Non-pigmented ciliary epithelial cell (primary cell): Measurements from ENCODE around the gene ALG14.
A peak's percentile ranks its signal among the peaks of the same experiment; 100 is the strongest.
"Not testable (repeated sequence)": the region's sequence is repeated elsewhere in the genome, so short reads cannot be mapped to it uniquely, and the experiment has no call there.

Experiments
- DNase-seq: peaks from one replicate; pipeline ENCODE4 v3.0.0-alpha.2; 2010; ENCODE audit warnings: low read depth

ALG14 gene

DNA sequence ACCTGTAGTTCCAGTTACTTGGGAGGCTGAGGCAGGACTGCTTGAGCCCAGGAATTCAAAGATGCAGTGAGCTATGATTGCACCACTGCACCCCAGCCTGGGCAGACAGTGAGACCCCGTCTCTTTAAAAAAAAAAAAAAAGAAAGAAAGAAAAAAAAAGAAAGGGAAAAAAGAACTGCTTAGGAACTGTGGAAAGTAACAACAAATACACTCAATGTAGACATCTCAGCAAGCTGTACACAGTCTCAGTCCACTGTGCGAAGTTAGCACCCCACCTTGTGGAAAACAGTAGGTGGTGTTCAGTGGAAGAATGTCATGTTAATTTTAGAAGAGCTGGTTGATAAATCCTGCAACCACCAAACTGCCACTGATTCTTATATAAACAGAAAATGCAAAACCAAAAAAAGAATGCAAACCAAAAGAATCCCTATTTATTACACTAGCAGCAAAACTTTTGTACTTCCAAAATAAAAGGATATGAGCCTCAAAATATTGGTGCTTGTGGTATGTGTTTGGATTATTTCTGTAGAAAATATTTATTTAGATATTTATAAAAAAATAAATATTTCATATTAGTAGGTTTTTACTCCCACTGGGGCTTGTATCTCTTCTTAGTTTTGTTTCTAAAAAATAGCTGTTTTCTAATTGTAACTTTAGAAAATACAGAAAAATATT, 31.1 kb downstream of the ALG14 start:
- peak; percentile 75 for DNase-seq

- no peak for DNase-seq
Measured at GRCh38 chr1:95040032-95040525, 32.7 kb downstream of the ALG14 start.

DNA sequence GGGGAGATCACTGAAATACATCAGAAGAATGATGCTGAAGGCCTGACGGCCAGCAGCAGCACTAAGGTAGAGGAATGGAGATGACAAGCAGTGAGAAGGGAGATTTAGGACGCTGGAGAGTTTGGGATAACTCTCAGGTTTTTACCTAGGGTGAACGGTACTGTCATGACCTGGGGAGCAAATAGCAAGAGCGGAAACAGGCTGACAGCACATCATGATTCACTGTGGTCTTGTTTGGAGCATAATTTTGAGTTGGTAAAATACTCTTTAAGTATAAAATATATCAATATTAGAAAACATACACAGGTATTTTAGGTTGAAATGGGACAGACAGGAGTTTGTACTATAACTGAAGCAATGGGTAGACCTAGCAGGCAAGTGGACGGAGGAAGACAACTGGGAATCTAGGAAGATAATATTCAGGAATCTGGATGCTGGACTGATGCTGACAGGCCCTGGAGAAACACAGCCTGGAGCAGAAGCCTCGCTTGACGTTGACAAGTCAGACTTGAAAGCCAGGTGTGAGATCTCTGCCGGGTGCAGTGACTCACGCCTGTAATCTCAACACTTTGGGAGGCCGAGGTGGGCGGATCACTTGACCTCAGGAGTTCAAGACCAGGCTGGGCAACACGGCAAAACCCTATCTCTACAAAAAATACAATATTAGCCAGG, 33.3 kb downstream of the ALG14 start:
- DNase-seq = no peak

DNA sequence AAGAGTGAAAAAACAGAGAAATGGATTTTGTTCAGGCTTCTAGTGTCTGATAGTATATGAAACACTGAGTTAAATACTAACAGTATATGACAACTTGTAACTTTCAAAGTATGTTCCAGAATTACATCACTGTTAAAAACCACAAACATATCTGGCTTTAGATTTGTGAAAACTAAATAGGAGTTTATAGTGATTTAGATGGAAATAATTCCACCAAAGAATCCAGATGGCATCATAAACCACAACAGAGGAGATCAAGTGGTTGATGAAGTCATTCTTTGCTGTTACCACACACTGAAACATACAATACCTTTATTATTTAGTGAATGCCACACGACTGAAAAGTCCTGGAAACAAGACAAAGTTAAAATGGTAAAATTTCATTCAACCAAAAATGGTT, 37.2 kb downstream of the ALG14 start:
- peak; percentile 92 for DNase-seq

GRCh38 chr1:95034506-95034905, 38.2 kb downstream of the ALG14 start:
- no peak for DNase-seq

- no peak for DNase-seq
Measured at GRCh38 chr1:95033843-95034242, 38.9 kb downstream of the ALG14 start.

DNA sequence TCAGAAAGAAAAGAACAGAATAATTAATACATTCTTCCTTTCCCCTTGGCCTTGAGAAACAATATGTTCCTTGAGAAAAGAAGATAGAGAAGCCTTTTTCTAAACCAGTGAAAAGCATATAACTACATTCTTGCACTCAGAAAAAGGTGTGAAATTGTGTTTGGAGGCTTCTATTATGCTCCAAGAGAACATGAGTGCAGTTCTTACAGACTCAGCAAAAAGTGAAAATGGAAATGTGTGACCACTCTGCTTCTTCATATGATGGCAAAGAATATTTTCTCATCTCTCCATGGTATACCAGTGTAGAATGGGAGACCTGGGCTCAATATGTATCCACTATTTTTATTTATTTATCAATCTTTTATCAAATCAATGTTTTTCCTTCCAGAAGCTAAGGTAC, 43.2 kb downstream of the ALG14 start:
- no peak for DNase-seq

GRCh38 chr1:95028954-95029353, 43.8 kb downstream of the ALG14 start:
- DNase-seq = no peak

DNA sequence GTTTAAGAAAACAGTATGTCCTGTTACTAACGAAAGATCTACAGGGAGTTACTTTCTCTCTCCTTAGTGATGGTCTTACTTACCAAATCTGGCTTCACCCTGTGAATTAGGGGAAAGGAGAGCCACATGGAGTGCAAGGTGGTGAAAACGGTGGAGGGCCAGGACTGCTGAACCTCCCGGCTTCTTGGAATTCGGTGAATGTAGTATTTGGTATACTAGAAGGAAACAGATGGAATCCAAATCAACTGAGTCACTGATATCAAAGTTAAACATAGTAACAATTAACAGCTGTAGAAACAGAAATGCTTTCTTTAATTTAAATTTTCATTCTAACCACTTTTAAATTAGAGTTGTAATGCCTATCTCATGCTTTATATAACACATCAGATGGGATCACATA, 45.7 kb downstream of the ALG14 start:
- no peak for DNase-seq

DNA sequence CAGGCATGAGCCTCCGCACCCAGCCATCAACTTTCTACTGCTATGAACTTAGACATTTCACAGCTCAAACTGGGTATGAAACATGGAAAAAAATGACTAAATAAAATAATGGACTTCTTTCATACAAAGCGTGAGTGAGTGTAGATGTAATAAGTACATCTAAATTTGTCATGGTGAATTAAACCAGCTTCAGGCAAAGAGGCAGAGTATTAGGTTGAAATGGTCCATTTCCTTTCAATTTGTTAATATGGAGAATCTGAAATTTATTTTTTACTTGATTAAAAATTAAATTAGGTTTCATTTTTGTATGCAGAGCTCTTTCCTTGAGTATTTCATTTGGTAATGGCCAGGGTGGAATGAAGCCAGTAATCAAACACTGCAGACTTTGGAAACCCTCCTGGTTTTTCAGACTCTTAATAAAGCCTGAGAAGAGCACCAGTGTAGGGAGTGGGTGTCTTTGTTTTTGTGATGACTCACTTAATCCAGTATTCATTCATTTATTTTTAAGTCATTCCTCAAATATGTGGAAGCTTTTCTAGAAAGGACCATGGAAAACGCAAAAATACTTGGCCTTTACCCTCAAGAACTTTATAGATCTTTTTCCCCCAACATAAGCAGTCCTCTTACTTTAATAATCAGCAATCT, 49.2 kb downstream of the ALG14 start:
- DNase-seq = peak; percentile 83

- DNase-seq = no peak
Measured at GRCh38 chr1:95022644-95022926, 50.2 kb downstream of the ALG14 start.

DNA sequence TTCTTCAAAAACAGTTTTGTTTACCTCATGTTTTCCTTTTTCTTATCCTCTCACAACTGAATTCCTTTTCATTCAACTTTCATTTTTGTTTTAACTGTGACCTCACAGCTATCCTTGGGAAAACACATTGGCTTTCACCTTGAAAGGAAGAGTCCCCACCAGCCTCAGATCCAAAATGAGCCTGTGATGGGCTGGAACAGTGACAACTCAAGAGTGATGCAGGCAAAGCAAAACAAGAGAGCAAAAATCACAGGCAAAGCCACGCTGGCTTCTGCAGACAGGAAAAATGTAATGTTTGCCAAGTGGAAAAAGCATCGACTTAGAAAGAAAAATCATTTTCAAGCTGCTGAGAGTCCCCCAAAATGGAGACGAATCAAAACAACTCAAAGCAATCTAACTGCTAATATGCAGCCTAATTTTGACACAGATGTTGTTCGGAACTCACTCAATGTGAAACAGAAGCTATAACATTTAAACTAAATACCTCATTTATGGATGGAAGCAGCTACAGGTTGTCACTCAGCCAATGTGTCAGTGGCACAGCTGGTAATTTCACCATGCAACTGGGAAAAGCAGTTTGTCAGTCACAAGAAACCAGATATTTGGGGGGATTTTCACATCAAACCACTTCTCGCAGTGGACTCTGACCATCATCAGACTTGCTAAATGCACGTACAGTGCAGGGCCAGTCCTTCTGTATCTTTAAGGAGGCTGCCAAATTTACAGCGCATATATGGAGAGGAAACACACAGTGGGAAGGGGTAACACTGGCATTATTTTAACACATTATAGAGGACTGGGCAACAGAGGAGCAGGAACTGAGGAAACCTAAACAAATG, 50.7 kb downstream of the ALG14 start:
- no peak for DNase-seq

DNA sequence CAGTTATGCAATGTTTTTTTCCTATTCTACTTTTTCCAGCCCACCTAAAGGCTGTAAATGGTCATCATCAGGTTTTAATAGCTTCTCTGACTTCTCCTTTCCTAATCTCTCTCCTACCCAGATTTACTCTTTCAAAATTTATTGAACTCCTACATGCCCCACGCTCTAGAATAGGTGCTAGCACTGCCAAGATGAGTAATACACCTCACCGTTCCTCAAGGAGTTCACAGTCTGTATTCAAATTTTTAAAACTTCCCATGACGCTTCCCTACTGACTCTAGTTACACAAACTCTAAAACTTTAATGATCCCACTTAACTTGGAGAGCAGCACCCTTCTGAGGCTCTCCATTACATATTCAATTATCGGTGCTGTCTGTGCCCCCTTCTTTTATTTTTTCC, 51.6 kb downstream of the ALG14 start:
- no peak for DNase-seq

- not testable (repeated sequence) for DNase-seq
Measured at GRCh38 chr1:95019466-95019865, 53.3 kb downstream of the ALG14 start.

DNA sequence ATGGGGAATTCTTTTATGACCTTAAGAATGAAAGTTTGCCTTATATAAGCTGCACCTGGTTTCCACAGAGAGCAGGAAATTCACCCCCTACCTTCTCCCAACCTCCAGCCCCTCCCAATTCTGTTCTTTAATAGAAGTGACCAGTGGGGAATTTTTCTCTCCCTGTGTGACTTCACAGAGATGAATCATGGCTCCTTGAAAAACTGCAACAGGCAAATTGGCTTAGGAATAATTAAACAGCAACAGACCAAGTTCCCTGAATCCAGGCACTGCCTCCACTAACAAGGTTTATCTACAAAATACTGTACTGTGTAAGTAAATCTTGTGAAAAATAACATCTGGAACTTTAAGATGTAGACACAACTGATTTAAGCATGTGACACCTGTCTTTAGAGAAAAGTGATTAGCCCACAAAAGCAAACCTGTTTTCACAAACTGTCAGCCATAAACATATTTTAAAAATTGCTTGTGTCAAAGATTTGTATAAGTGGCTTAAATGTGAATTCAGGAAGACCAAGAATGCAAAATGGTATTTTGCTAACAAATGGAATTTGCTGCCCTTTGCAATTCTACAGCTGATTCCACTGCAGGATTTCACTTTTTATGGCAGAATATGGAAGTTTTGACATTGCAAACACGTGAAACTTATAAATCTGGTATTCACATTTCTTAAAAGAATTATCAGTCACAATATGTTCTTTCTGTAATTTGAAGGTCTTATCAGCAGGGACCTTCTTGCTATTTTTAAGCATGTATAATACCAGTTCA, 54.0 kb downstream of the ALG14 start:
- DNase-seq = no peak

- no peak for DNase-seq
Measured at GRCh38 chr1:95017775-95018174, 55.0 kb downstream of the ALG14 start.

DNA sequence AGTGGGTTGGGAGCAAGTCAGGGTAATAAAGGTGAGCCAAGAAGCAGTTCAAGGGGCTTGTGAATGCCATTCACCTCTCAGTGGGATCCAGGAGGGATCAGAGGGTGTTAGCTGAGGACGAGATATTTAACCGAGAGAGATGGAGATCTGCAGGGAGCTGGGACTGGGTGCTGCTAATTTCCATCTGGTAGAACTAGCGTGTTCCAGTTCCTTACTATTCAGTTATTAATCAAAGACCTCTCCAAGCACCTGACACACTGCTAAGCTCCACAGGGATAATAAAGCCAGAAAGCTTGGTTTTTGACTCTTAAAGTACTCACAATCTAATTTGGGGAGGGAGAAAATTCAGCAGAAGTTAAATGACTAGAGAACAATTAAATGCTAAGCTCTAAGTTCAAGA, 57.7 kb downstream of the ALG14 start:
- DNase-seq = no peak

- DNase-seq = no peak
Measured at GRCh38 chr1:95013950-95014574, 58.7 kb downstream of the ALG14 start.

GRCh38 chr1:95012389-95012788, 60.4 kb downstream of the ALG14 start:
- peak; percentile 95 for DNase-seq

- DNase-seq = no peak
Measured at GRCh38 chr1:95010158-95010557, 62.6 kb downstream of the ALG14 start.

DNA sequence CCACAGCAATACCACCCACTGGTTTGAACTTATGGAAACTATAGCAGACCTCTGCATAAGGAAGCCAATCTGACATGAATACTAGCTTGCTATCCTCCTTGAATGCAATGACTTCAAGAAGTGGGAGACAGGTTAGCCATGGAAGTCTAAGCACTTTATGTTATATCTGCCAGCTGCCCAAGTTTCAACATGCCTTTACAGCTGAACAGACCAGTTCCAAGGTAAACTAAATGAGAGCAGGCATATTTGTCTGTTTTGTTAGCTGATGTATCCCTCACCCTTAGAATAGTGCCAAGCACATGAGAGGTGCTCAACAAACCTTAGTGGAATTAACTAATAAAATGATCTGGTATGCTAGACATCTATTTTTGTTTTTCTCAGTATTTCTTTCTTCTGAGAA, 65.1 kb downstream of the ALG14 start:
- no peak for DNase-seq
